ENCODE results near the gene ASL. TPM values are rescaled to one million over a fixed set of nuclear protein-coding genes. Genes with fewer than 3 reads are reported as not detected.
"Not testable (repeated sequence)": the region's sequence is repeated elsewhere in the genome, so short reads cannot be mapped to it uniquely, and the experiment has no call there.

ASL gene
- total and polyA plus RNA-seq, 10 of the 15 experiments (the other 5 are each of a cell fraction or from before 2014, with no cell fraction given): 0.66 to 36.7 (median 28.8) TPM

- peak; percentile 61 for FAIRE-seq
- no peak for TF ChIP-seq NKRF (conservative IDR thresholded peaks at IDR 0.05)
- TF ChIP-seq E4F1 (IDR thresholded peaks at IDR 0.05; ENCODE audit: borderline replicate concordance, partially characterized antibody): no peak
Observed at GRCh38 chr7:66033471-66034385, 41.9 kb upstream of the ASL start.

GRCh38 chr7:66034436-66035010 lies 41.1 kb upstream of the ASL start:
- H3K4me3 ChIP-seq; H3K27me3 ChIP-seq (replicated peaks in 1 of 2; ENCODE audit: control insufficient read depth in 2 of 2, insufficient read depth in 2 of 2, low read length in 1 of 2); H3K9ac ChIP-seq (ENCODE audit: control insufficient read depth, insufficient read depth, low read length); H3K9me3 ChIP-seq (replicated peaks; ENCODE audit: control insufficient read depth, insufficient read depth, low read length); RAD21 ChIA-PET (ENCODE audit: unreplicated experiment); POLR2A ChIA-PET; H3K36me3 ChIP-seq (ENCODE audit: control insufficient read depth in 2 of 2, insufficient read depth in 2 of 2, low read length in 1 of 2); H2AFZ ChIP-seq (ENCODE audit: control insufficient read depth, low read depth, low read length); H3K4me1 ChIP-seq (ENCODE audit: control insufficient read depth, insufficient read depth, low read length); H3K27ac ChIP-seq (ENCODE audit: control insufficient read depth, insufficient read depth); H4K20me1 ChIP-seq (ENCODE audit: control insufficient read depth, insufficient read depth); DNase-seq (ENCODE audit: low read depth, low spot score); H3K79me2 ChIP-seq (ENCODE audit: control insufficient read depth, insufficient read depth, low read length); ATAC-seq; H3K4me2 ChIP-seq (ENCODE audit: control insufficient read depth, insufficient read depth); BruUV-seq (replicated peaks); in situ Hi-C loops (cut with MboI); FAIRE-seq: not testable (repeated sequence)
- ChIA-PET CTCF (interaction anchor here (1.0 kb wide), 1 partner anchor 38 kb away, joined by 3 read pairs; no protein-coding TSS in a partner anchor), SMC1A (ENCODE audit: uncharacterized antibody, unreplicated experiment) (interaction anchor here (0.9 kb wide), 1 partner anchor 38 kb away, joined by 4 read pairs; no protein-coding TSS in a partner anchor)
- intact Hi-C loops (cut with micrococcal nuclease; ENCODE audit: unreplicated experiment): loop anchor here (10.0 kb wide), 1 partner anchor 170 kb away; the partner anchor contains the start of gene TPST1
- 0% methylated on average over 1 of the region's 1 CpG for WGBS (ENCODE audit: insufficient coverage, insufficient replicate concordance, low lambda C conversion rate, missing lambda C conversion rate)

More at GRCh38 chr7:66033471-66034385, 41.9 kb upstream of the ASL start:
- no peaks in the 10 kb centered on the region for H3K9me3 ChIP-seq (replicated peaks; ENCODE audit: control insufficient read depth, insufficient read depth, low read length)
- no peak overlapping the region for H2AFZ ChIP-seq (ENCODE audit: control insufficient read depth, low read depth, low read length)
- ATAC-seq (peak; percentile 71), DNase-seq (ENCODE audit: low read depth, low spot score) (no peak)
- SMC1A ChIA-PET (ENCODE audit: uncharacterized antibody, unreplicated experiment): interaction anchor here (0.9 kb wide), 1 partner anchor 39 kb away, joined by 4 read pairs; no protein-coding TSS in a partner anchor
- BruUV-seq (replicated peaks): no TSS peak
- no peaks in the 10 kb centered on the region for H3K79me2 ChIP-seq (ENCODE audit: control insufficient read depth, insufficient read depth, low read length)
- H3K27me3 ChIP-seq (replicated peaks in 1 of 2; ENCODE audit: control insufficient read depth in 2 of 2, insufficient read depth in 2 of 2, low read length in 1 of 2): no peaks in the 10 kb centered on the region
- H3K4me3 ChIP-seq: no peak overlapping the region
- no peak overlapping the region for H3K27ac ChIP-seq (ENCODE audit: control insufficient read depth, insufficient read depth)
- in situ Hi-C loops (cut with MboI): no loop called here
- H3K36me3 ChIP-seq (ENCODE audit: control insufficient read depth in 2 of 2, insufficient read depth in 2 of 2, low read length in 1 of 2): no peaks in the 10 kb centered on the region
- POLR2A ChIA-PET: no interaction called here
- H3K4me2 ChIP-seq (ENCODE audit: control insufficient read depth, insufficient read depth): no peak overlapping the region
- no peak overlapping the region for H3K9ac ChIP-seq (ENCODE audit: control insufficient read depth, insufficient read depth, low read length)
- RAD21 ChIA-PET (ENCODE audit: unreplicated experiment): no interaction called here
- intact Hi-C loops (cut with micrococcal nuclease; ENCODE audit: unreplicated experiment): loop anchor here (10.0 kb wide), 1 partner anchor 171 kb away; the partner anchor contains the start of gene TPST1
- CTCF ChIA-PET: interaction anchor here (1.0 kb wide), 2 partner anchors 16 to 38 kb away, joined by 3 read pairs; no protein-coding TSS in a partner anchor
- H4K20me1 ChIP-seq (ENCODE audit: control insufficient read depth, insufficient read depth): no peaks in the 10 kb centered on the region
- 56% methylated on average over 7 of the region's 7 CpGs for WGBS (ENCODE audit: insufficient coverage, insufficient replicate concordance, low lambda C conversion rate, missing lambda C conversion rate)
- H3K4me1 ChIP-seq (ENCODE audit: control insufficient read depth, insufficient read depth, low read length): no peaks in the 10 kb centered on the region

Measured in GM12878 (cell line).